Colonic mucosa (tissue), 4 donors: ENCODE results near the gene CDKL2. TPM values are rescaled to one million over a fixed set of nuclear protein-coding genes. Genes with fewer than 3 reads are reported as not detected.

Source experiments
- DNase-seq: peaks from one replicate; pipeline ENCODE4 v3.0.0-alpha.2; 2020
- H3K27ac ChIP-seq: fragments of 200-600 bp; one replicate; pipeline ENCODE4 v1.8.0; 2021
- H3K27me3 ChIP-seq: fragments of 200-600 bp; one replicate; pipeline ENCODE4 v1.8.0; 2021
- H3K36me3 ChIP-seq: fragments of 200-600 bp; one replicate; pipeline ENCODE4 v1.8.0; 2021
- H3K4me1 ChIP-seq: fragments of 200-600 bp; one replicate; pipeline ENCODE4 v1.8.0; 2021; ENCODE audit warnings: mild to moderate bottlenecking
- H3K4me3 ChIP-seq: fragments of 200-600 bp; one replicate; pipeline ENCODE4 v1.8.0; 2021
- H3K9ac ChIP-seq, 2 donors: one replicate each; pipeline ENCODE4 v1.7.0; 2013; ENCODE audit warnings: control low read depth in 2 of 2, low read depth in 2 of 2, low read length in 2 of 2
- H3K9me3 ChIP-seq: fragments of 200-600 bp; one replicate; pipeline ENCODE4 v1.8.0; 2021
- intact Hi-C: fragments of 100-400 bp; cut with DNase I; formaldehyde crosslinking; loops from one replicate; pipeline ENCODE4 v1.14.1; 2022
- total RNA-seq, 2 donors: library from RNA; stranded (reverse); fragmentation: NEBNext Ultra II Directional in 1 of 2; extraction: Animal tissue kit (Norgen Biotek cat#: 25700) in 1 of 2; gene quantifications; one replicate each; pipeline ENCODE4 v1.2.1, GENCODE V29; 2021
- TF ChIP-seq, protein P1 (sequence below): fragments of 200-600 bp; IDR thresholded peaks from one replicate; pipeline ENCODE4 v1.8.0; 2022; ENCODE audit warnings: antibody characterized with exemption, mild to moderate bottlenecking
- donor health status: healthy.
- donor health status: DM: no; HTN: no; CAD: no.
- donor health status: DM: no; HTN: no; CAD: no.

The CDKL2 gene
- total RNA-seq, 2 donors from 2014 or later, result 1.1 to 2.0 TPM

DNA sequence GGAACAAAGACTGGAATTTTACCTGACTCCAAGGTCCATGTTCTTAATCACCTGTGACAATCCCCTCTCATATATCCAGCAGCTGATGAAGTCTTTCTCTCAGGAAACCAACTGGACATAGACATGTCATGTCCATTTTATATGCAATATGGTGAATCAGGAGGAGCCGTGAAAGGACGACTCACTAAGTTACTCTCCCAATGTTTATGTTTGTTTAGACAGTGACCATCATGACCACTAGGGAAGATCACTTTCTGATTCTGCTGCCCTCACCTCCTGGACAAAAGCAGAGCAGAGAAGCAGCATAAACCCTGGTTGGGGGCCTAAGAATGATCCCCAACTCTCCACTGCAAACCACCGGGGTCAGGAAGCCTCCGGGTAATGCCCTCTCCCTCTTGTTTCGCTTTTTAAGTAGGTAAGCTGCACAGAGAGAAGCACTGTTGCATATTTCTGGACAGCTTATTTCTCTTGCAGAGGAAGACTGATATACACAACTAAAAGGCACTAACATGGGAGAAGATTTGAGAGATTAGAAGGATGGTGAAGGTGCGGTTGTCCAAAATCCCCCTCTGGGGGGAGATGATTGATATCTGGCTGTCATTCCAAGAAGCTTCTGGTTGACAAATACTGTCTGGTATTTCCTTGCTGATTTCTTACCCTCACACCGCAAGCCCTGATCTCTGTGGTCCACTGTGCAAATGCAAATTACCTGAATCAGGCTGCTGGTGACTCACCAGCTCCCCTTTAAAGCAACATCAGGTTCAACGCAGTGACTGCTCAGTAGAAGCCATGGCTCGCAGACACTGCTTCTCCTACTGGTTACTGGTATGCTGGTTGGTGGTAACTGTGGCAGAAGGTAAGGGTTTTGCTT, 74.8 kb downstream of the CDKL2 start, which contains the start of gene ODAPH:
Gene ODAPH (plus strand): TSS at position 773 of the 871 bp plus-strand sequence. CDS start 17 bp downstream, at position 790.
- Histone ChIP-seq H3K27ac (no peak within 1 kb of the TSS), H3K36me3 (no peaks in the 10 kb centered on the region), H3K4me3 (no peak within 1 kb of the TSS), H3K4me1 (no peaks in the 10 kb centered on the region), H3K9me3 (no peaks in the 10 kb centered on the region), H3K9ac (no peak within 1 kb of the TSS), H3K27me3 (no peaks in the 10 kb centered on the region)
- TF ChIP-seq, protein P1, sequence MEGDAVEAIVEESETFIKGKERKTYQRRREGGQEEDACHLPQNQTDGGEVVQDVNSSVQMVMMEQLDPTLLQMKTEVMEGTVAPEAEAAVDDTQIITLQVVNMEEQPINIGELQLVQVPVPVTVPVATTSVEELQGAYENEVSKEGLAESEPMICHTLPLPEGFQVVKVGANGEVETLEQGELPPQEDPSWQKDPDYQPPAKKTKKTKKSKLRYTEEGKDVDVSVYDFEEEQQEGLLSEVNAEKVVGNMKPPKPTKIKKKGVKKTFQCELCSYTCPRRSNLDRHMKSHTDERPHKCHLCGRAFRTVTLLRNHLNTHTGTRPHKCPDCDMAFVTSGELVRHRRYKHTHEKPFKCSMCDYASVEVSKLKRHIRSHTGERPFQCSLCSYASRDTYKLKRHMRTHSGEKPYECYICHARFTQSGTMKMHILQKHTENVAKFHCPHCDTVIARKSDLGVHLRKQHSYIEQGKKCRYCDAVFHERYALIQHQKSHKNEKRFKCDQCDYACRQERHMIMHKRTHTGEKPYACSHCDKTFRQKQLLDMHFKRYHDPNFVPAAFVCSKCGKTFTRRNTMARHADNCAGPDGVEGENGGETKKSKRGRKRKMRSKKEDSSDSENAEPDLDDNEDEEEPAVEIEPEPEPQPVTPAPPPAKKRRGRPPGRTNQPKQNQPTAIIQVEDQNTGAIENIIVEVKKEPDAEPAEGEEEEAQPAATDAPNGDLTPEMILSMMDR, result no peak
- DNase-seq, result no peak
- intact Hi-C loops, result no loop called here

- no peaks in the 10 kb centered on the region for H3K9me3 ChIP-seq
- no peaks in the 10 kb centered on the region for H3K27me3 ChIP-seq
- intact Hi-C loops, result no loop called here
- TF ChIP-seq, protein P1, result no peak
- H3K27ac ChIP-seq, result no peak overlapping the region
- DNase-seq, result no peak
- no peak overlapping the region for H3K4me3 ChIP-seq
- H3K9ac ChIP-seq, result no peak overlapping the region
- H3K4me1 ChIP-seq, result no peaks in the 10 kb centered on the region
- no peaks in the 10 kb centered on the region for H3K36me3 ChIP-seq
These were observed 77.9 kb downstream of the CDKL2 start for GRCh38 chr4:75552452-75552851.

DNA sequence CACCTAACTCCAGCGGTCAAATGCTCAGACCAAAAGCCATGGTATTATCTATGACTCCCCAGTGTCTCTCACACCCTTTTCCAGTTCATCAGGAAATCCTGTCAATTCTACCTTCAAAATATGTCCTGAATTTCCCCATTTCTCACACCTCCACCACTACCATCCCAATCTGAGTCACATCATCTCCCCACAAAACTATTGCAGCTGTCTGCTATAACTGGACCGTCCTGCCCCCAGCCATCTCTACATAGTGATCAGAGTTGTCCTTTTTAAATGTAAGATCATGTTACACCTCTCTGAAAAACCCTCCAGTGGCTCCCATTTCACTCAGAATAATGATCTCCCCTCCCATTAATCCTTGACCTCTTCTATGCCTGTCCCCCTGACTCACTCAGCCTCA, 81.3 kb downstream of the CDKL2 start:
- TF ChIP-seq, protein P1, result no peak
- DNase-seq, result no peak
- H3K9ac ChIP-seq, result no peak overlapping the region
- H3K4me1 ChIP-seq, result no peaks in the 10 kb centered on the region
- intact Hi-C loops, result no loop called here
- no peaks in the 10 kb centered on the region for H3K9me3 ChIP-seq
- no peak overlapping the region for H3K4me3 ChIP-seq
- H3K27me3 ChIP-seq, result no peaks in the 10 kb centered on the region
- H3K27ac ChIP-seq, result no peak overlapping the region
- H3K36me3 ChIP-seq, result no peaks in the 10 kb centered on the region

- intact Hi-C loops, result no loop called here
- TF ChIP-seq, protein P1, result no peak
- no peaks in the 10 kb centered on the region for H3K9me3 ChIP-seq
These were observed 82.5 kb downstream of the CDKL2 start for GRCh38 chr4:75547647-75548387.

GRCh38 chr4:75545526-75545925, 84.8 kb downstream of the CDKL2 start:
- DNase-seq, result no peak
- no peaks in the 10 kb centered on the region for H3K36me3 ChIP-seq
- H3K9me3 ChIP-seq, result no peaks in the 10 kb centered on the region
- TF ChIP-seq, protein P1, result no peak
- H3K4me1 ChIP-seq, result no peaks in the 10 kb centered on the region
- no peak overlapping the region for H3K4me3 ChIP-seq
- H3K9ac ChIP-seq, result no peak overlapping the region
- H3K27me3 ChIP-seq, result no peaks in the 10 kb centered on the region
- intact Hi-C loops, result no loop called here
- no peak overlapping the region for H3K27ac ChIP-seq

More at GRCh38 chr4:75547647-75548387, 82.5 kb downstream of the CDKL2 start:
- H3K36me3 ChIP-seq, result no peaks in the 10 kb centered on the region
- no peak overlapping the region for H3K9ac ChIP-seq
- H3K4me1 ChIP-seq, result no peaks in the 10 kb centered on the region
- DNase-seq, result peak; percentile 20
- H3K27me3 ChIP-seq, result no peaks in the 10 kb centered on the region
- no peak overlapping the region for H3K4me3 ChIP-seq
- H3K27ac ChIP-seq, result no peak overlapping the region
